ENCODE measurements around the gene TTLL7.

GRCh38 chr1:83997631-83998030, 1.3 kb downstream of the TTLL7 start:
- TF ChIP-seq CTCF (IDR thresholded peaks at IDR 0.05) (no peak), EZH2phosphoT487 (IDR thresholded peaks at IDR 0.05) (no peak), EZH2 (IDR thresholded peaks at IDR 0.05) (no peak)
